Fibroblast of skin of right quadriceps (primary cell): ENCODE results near the gene KIAA1755.
A peak's percentile ranks its signal among the peaks of the same experiment; 100 is the strongest.
"Not testable (repeated sequence)": the region's sequence is repeated elsewhere in the genome, so short reads cannot be mapped to it uniquely, and the experiment has no call there.

Experiments
- DNase-seq: peaks from one replicate; pipeline ENCODE4 v3.0.0-alpha.2; 2013

The KIAA1755 gene

DNA sequence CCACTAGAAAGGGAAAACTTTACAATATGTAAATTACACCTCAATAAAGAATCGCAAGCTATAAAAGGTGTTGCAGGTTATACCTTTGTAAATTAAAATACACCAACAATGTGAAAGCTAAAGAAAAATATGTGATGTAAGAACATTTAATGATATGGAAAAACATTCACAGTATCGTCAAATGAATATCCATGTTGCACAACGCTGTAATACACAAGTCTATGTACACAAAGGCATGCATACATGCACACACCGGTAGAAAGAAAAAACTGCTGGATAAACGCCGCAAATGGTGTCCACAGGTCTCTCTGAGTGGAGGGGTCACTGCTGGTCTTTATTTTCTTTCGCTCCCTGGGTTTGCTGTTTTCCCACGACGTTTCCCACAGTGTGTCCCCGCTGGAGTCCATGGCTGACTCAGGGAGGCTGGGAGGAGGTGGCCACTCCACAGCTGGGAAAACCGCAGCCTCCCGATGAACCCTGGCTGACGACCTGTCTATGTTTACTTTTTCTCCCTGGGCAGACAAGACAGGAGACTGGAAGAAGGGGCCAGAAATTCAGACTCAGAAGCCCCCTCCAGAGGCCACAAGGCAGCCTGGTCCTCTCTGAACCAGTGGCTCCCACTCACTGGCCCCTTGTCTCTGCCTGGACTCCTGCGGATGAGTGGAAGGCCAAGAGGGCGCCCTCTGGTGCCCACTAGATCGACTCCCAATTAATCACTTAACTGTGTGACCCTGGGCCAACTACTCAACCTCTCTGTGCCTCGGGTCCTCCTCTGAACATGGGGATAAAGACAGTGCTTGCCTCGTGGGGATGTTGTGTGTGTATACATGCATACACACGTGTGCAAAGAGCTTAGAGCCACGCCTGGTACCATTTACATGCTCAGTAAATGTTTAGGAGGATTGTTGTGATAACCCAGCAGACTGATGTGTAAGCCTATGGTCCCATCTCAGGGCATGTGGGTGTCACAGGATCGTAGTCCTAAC is 30.6 kb upstream of the KIAA1755 start:
- peak; percentile 61 for DNase-seq

DNA sequence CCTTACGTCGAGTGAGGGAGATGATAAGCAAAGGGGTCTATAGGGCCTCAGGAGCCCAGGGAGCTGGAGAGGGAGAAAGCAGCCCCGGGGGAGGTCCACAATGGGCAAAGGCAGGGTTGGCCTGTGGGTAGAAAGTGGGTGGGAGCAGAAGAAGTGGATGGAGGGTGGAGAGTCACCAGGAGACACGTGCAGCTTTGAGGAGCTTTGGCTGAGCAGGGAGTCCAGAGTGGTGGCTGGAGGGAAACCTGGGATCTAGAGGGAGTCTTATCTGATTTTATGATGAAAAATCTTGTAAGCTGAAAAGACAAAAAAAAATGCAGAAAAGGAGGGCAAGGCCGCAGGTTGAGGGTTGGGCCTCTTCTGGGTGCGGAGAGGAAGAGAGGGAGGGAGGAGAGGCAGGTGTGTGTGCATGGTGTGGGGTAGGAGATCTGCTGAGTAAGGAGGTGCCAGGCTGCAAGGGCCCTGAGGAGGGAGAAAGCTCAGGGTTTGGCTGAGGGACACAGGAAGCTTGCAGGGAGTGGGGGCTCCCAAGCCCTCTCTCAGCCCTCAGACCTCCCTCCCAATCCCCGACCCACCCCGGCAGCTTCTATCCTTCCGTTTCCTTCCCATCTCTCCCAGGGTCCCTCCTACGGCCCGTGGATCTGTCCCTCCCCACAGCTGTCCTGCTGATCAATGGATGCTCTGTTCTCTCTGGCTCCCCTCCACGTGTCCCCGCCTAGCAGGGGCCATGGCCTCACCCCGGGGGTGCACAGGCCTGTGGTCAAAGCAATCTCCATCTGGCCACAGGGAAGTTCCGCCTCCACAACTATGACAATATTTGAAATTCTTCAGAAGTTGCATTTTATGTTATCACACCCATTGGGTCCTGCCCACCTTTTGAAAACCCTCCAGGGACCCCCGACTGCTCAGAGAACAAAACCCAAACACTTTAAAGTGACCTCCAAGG is 26.3 kb upstream of the KIAA1755 start:
- no peak for DNase-seq

DNA sequence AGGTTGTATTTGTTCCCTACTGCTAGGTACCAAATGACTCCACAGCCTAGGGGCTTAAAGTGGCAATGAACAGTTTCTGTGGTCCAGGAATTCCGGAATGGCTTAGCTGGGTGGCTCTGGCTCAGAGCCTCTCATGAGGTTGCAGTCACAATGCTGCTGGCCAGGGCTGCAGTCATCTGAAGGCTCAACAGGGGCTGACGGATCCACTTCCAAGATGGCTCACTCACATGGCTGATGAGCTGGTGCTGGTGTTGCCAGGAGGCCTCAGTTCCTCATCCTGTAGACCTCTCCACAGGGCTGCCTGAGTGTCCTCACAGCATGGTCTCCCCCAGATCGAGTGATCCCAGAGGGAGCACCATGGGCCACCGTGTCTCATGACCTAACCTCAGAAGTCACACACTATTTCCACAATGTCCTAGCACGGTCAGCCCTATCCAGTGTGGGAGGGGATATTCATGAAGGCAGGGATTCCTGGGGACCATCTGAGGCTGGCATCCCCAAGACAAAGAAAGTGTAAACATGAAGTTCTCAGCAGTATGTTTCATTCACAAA is 24.4 kb upstream of the KIAA1755 start:
- no peak for DNase-seq

DNA sequence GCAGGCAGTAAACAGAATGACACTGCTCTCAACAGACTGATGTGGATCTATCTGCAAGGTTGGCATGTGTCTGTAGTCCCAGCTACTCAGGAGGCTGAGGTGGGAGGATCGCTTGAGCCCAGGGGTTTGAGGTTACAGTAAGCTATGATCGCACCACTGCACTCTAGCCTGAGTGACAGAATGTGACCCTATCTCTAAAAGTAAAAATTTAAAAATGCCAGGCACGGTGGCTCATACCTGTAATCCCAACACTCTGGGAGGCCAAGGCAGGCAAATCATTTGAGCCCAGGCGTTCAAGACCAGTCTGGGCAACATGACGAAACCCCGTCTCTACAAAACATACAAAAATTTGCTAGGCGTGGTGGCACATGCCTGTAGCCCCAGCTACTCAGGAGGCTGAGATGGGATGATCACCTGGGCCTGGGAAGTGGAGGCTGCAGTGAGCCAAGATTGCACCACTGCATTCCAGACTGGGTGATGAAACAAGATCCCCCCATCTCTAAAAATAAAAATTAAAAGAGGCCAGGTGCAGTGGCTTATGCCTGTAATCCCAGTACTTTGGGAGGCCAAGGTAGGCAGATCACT is 23.6 kb upstream of the KIAA1755 start:
- DNase-seq = not testable (repeated sequence)

DNA sequence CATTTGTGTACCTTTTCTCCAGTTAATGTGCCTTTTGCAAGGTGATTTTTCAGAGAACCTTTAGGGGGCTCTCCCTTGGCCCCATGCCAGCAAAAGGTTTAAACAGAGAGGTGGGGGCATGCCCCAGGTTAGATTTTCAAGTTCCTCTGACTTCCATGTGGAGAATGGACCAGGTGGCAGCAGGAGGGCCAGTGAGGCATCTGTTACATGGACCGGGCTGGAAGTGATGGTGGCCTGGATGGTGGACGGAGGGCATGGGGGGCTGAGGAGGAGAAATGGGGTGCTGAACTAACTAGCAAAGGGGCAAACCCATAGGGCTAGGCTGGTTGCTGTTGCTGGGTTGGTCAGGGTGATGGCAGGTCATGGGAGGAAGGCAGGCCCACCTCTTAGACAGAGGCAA is 22.7 kb upstream of the KIAA1755 start:
- no peak for DNase-seq

DNA sequence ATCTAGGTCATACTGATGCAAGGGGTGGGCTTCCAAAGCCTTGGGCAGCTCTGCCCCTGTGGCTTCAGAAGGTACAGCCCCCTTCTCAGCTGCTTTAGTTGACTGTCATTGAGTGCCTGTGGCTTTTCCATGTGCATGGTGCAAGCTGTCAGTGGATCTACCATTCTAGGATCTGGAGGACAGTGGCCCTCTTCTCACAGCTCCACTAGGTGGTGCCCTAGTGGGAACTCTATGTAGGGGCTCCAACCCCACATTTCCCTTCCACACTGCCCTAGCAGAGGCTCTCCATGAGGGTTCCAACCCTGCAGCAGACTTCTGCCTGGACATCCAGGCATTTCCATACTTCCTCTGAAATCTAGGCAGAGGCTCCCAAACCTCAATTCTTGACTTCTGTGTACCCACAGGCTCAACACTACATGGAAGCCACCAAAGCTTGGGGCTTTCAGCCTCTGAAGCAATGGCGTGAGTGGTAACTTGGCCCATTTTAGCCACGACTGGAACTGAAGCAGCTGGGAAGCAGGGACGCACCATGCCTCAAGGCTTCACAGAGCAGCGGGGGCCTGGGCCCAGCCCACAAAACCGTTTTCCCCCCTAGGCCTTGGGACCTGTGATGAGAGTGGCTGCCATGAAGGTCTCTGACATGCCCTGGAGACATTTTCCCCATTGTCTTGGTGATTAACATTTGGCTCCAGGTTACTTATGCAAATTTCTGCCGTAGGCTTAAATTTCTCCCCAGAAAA is 20.8 kb upstream of the KIAA1755 start:
- not testable (repeated sequence) for DNase-seq

DNA sequence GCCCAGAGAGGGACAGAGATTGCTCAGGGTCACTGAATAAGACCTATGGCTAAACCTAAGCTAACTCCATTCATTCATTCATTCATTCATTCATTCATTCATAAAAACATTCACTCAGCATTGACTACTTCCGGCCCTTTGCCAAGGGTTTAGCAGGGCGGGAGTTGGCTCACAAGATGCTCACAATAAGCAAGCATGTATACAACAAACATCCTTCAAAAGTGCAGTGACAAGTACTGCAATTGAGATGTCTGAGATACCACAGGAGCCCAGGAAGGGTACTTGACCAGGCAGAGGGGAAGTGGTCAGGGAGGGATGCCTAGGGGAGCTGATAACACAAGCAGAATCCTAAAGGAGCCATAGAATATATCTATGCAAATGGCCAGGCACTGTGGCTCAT is 18.2 kb upstream of the KIAA1755 start:
- DNase-seq = no peak

DNA sequence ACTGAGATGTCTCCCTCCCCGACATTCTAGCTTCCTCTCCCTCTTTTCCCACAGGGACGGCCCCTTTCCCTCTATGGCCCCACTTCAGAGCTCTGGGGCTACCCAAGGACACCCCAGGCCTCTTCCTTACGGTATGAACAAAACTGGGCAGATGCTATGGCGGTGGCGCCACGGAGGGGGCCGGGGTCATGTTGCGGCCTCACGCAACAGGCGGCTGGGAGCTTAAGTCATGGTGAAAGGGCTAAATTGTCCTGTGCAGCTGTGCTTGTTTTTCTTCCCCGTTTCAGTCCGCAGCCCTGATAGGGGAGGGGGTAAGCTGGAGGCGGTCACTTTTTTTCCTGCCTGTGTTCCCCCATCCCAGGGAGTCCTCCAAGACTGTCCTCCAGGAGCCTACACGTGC is 17.6 kb upstream of the KIAA1755 start:
- no peak for DNase-seq

DNA sequence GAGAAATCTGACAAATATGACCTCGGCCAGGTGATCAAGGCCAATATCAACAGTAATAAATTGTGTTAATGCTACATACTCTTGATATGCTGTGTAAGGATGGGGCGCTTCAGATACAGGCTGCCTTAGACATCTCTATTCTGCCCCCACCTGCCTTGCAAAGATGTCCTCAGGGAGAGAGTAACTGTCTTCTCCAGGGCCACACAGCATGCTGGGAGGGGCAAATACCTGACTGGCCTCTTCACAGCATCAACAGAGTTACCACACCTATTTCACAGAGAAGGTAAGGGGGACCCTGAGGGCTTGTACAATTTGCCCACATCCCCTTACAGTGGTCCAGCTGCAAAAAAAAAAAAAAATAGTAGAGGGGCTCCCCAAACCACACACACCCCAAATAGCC is 17.2 kb upstream of the KIAA1755 start:
- no peak for DNase-seq

DNA sequence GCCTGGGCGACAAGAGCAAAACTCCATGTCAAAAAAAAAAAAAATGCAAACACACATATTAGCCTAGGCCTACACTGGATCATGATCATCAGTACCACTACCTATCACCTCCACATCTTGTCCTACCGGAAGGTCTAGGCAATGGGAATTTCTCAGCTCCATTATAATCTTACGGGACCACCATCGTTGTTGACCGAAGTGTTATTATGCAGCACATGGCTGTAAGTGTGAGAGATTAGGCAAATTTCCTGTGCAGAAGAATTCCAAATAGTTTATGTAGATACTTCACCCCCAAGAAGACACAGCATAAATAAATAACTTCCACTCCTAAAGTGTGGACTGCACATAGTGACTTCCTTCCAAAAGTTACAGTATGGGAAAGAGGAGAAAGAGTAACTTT is 16.8 kb upstream of the KIAA1755 start:
- no peak for DNase-seq

DNA sequence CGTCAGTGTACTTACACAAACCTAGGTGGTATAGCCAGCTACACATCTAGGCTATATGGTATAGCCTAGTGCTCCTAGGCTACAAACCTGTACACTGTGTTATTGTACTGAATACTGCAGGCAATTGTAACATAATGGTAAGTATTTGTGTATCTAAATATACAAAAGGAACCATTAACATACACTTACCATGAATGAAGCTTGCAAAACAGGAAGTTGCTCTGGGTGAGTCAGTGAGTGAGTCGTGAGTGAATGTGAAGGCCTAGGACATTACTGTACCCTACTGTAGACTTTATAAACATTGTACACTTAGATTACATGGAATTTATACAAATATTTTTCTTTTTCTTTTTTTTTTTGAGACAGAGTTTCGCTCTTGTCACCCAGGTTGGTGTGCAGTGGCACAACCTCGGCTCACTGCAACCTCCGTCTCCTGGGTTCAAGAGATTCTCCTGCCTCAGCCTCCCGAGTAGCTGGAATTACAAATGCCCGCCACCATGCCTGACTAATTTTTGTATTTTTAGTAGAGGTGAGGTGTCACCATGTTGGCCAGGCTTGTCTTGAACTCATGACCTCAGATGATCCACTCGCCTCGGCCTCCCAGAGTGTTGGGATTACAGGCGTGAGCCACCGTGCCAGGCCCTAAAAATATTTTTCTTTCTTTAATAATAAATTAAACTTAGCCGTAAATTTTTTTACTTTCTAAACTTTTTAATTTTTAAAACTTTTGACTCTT is 15.4 kb upstream of the KIAA1755 start:
- peak; percentile 90 for DNase-seq

DNA sequence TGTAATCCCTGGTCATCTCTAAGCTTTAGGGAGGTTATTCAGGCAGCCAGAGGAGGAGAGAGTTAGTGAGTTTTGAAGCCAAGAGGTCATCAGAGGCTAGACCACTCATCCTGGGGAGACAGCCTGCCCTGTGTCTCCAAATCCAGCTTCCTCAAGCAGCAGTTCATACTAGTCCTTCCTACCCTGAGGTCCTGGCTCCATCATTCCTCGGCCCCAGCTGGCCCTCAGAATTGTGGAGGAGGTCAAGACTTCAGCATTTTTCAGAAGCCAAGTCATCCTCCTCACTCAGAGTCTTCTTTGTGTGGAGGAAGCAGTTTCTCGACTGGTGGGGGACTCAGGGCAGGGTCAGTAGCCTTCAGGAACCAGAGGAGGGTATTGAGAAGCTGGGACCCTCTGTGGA is 12.4 kb upstream of the KIAA1755 start:
- DNase-seq = peak; percentile 35

DNA sequence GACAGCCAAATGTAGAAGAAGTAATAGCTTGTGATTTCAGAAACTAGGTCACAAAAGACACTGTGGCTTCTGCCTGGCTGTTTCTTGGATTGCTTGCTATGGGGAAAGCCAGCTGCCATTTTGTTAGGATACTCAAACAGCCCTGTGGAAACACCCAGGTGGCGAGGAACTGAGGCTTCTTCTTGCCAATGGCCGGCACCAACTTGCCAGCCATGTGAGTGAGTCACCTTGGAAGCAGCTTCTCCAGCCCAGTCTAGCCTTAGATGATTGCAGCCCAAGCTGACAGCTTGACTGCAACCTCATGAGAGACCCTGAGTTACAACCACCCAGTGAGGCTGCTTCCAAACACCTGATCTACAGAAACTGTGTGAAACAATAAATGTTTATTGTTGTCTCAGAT is 11.9 kb upstream of the KIAA1755 start:
- peak; percentile 46 for DNase-seq

DNA sequence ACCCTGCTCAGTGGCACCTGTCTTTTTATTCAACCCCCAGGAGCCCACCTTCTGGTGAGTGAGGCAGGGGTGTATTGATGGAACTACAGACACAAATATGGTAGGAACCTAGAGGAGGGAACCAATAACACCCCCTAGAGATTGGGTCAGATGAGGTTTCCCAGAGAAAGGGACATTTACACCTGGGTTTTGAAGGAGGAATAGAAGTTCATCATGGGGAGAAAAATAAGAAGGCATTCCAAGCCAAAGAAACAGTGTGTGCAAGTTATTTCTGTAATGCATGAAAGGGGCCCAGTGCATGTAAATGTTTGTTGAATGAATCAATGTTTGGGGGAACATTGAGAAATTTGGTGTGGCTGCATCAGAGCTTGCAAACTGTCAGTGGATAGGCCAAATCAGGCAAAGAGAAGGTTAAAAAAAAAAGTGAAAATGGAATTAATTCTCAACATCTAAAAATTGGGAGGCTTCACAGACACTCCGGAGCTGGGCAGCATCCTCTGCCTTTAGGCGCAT is 11.1 kb upstream of the KIAA1755 start:
- no peak for DNase-seq

DNA sequence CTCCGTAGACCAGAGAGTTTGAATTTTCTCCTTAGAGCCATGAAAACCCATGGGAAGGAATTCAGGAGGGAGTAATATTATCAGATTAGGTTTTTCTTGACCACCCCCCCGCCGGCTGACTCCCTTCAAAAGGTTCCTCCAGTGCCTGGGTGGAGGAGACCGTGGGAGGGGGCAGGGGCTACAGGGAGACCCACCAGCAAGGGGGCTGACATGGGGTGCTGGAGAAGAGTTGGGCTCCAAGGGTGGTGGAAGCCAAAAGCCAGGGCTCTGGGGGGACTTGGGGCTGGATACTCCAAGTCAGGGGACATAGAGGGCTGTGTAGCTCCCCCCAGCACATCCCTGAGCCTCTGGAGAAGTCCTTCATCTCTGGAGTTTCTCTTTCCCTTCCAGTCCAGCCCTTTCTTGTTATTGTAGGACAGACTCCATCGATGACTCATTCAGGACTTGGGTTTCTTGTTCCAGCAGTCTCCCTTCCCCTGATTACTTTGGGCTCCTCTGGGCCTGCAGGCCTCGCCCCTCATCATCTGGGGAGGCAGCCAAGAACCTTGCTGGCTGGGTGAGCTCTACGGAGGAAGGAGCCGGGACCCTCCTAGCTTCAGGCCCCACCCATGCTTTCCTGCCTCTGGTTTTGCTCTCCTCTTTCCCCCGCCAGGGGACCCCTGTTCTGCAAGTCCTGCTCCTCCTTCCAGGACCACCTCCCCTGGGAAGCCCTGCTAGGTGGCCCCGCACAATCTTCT is 10.5 kb upstream of the KIAA1755 start:
- peak; percentile 95 for DNase-seq

DNA sequence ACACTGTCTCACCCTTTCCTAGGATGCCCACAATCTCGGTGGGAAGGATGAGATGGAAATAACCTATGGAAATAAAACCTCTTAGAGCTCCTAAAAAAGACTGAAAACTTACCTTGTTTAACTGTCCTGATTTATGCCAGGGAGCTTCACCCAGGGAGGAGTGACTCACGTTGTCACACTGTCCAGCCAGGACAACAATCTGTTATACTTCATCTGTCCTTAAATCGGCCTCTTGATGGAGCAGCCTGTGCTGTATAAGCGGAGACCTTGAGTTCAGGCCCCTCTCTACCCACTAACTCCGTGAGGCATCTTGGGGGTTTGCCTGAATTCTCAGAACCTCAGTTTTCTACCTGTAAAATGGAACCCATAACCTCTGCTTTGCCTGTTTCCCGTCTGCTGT is 9.2 kb upstream of the KIAA1755 start:
- DNase-seq = no peak

DNA sequence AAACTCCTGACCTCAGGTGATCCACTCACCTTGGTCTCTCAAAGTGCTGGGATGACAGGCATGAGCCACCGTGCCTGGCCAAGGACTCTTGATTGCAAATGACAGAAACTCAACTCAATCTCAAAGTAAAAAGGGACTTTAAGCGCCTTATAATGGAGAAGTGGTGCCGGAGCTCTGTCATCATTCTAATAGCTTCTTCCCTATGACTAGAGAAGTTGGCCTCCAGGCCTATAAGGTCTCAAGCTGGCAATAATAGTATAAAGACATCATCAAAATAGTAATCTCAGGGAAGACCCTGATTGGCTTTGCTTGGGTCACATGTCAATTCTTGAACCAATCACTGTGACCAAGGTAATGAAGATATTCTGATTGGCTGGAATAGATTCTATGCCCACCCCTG is 8.5 kb upstream of the KIAA1755 start:
- DNase-seq = no peak

DNA sequence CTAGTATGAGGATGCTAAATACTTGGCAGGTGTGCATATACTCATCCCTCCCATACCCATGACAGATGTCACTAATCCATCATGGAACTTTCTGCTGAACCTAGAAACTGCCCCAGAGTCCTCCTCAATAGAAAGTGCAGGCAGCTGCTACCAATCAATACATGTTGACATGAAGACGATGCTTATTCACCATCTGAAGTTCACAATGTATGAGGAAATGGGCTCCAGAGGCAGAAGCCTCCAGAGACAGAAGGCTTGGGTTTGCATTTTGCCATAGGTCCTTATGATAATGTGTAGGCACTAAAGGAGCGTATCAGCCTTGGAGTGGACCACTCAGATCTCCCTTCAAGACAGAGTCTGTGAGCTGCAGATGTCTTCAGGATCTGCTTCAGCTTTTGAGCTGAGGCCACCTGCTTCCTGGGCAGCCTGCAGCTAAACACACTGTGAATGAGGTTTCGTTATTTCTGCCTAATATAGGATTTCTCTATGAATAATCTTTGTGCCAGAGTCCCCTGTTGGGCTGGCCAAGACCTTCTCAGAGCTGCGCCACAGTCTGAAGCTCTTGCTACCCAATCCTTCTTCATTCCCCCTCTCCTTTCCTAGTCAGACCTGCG is 7.5 kb upstream of the KIAA1755 start:
- no peak for DNase-seq

DNA sequence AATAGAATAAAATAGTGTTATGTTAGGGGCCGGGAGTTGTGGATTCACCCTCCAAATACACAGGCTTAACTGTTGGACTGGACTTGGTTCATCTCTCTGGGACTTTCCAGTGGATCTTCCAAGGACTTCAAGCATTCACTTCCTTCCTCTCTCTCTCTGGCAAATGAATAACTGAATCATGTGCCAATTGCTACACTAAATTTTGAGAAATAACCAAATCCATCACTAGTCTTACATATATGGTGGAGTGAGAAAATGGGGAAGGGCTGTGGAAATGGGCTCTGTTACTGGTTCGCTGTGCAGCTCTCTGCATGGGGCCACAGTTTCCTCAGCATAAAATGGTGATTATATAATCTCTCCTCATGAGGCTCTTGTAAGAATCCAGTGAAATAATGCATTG is 6.8 kb upstream of the KIAA1755 start:
- no peak for DNase-seq

DNA sequence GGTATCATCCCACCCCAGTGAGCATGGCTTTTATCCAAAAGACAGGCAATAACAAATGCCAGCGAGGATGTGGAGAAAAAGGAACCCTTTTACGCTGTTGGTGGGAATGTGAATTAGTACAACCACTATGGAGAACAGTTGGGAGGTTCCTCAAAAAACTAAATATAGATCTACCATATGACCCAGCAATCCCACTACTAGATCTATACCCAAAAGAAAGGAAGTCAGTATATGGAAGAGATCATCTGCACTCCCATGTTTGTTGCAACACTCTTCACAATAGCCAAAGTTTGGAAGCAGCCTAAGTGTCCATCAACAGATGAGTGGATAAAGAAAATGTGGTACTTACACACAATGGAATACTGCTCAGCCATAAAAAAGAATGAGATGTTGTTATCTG is 5.9 kb upstream of the KIAA1755 start:
- no peak for DNase-seq
